Measurements from ENCODE around the gene PTPRN2.
"Not testable (repeated sequence)": the region's sequence is repeated elsewhere in the genome, so short reads cannot be mapped to it uniquely, and the experiment has no call there.

The PTPRN2 gene

DNA sequence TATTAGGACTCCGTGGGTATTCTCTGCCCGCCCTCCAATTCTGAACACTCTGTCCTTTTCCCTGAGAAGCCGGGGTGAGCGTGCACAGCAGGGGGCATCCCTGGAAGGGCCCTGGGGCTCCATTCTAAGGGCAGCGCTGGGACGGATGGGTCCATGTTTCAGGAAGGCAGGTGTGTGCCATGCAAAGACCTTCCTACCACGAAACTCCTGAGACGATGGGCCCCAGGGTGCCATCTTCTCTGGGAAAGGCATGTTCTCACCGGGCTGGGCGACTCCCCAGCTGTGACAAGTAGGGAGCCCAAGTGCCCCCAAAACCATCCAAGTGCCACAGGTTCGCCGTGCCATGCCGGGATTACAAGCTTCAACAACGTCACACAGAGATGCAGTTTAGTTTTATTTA is 994.1 kb downstream of the PTPRN2 start:
- no peak for DNase-seq

DNA sequence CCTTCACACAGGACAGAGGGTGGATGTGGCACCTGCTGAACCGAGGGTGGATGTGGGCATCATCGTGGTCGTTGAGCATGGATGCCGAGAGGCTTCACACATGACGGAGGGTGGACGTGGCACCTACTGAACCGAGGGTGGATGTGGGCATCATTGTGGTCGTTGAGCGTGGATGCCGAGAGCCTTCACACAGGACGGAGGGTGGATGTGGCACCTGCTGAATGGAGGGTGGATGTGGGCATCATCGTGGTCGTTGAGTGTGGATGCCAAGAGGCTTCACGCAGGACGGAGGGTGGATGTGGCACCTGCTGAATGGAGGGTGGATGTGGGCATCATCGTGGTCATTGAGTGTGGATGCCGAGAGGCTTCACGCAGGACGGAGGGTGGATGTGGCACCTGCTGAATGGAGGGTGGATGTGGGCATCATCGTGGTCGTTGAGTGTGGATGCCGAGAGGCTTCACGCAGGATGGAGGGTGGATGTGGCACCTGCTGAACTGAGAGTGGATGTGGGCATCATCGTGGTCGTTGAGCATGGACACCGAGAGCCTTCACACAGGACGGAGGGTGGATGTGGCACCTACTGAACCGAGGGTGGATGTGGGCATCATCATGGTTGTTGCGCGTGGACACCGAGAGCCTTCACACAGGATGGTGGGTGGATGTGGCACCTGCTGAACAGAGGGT is 994.8 kb downstream of the PTPRN2 start:
- not testable (repeated sequence) for DNase-seq

DNA sequence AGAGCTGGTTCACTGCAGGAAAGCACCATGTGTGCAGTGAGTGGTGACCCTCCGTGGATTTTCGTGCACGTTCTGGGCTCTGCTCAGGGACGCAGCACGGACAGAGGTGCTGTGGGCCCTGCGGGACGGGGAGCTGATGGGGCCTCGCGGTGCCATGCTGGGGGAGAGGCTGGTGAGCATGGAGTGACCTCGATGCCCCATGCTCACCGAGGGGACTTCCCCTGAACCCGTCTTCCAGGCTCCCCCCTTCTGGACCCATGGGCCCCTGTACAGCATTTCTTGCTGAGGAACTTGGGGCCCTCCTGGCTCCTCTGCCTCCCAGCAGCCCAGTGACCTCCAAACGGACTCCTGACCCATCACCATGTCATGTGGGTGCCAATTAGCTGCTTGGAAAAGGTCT is 997.1 kb downstream of the PTPRN2 start:
- no peak for DNase-seq

DNA sequence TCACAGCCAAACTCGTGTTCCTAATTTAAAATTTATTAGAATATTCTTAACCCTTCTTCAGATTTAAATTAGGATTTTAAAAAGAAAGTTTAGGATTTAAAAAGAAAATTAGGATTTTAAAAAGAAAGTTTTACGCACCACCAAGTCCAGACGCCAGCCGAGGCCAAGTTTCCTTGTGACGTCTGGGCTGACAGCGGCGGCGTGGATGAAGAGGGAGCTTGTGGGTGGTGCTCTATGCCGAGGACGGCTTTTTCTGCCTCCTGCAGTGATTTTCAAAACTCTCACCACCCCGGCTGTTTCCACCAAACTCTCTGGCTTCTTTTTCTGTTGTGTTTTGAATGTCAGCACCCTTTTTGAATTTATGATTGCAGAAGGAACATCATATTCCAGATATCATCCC is 997.9 kb downstream of the PTPRN2 start:
- DNase-seq, result no peak

DNA sequence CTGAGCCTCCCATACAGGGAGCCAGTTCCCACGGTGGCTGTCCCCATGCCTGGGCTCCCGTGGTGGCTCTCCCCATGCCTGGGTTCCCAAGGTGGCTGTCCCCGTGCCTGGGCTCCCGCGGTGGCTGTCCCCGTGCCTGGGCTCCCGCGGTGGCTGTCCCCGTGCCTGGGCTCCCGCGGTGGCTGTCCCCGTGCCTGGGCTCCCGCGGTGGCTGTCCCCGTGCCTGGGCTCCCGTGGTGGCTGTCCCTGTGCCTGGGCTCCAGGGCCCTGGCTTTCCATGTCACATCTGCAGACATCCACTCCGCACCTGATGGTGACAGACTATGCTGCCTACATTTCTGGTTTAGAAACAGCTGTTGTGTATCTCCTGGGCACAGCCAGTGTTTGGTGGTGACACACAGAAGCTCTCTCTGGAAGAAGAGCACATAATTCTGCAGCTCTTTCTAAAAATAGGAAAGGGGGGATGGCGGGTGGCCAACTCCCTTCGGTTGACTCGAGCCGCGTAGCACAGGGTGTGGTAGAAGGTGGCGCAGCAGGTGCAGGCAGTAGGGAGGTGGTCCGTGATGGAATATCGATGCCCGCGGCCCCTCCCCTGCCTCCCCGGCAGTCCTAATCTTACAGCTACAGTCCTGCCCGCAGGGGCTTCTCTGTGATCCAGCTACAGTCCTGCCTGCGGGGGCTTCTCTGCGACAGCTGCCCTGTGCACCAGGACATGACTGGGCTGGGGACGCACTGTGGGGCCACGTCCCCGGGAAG is 999.6 kb downstream of the PTPRN2 start:
- DNase-seq, result no peak

- no peak for DNase-seq
These were observed 1000.4 kb downstream of the PTPRN2 start for GRCh38 chr7:157587051-157587804.

DNA sequence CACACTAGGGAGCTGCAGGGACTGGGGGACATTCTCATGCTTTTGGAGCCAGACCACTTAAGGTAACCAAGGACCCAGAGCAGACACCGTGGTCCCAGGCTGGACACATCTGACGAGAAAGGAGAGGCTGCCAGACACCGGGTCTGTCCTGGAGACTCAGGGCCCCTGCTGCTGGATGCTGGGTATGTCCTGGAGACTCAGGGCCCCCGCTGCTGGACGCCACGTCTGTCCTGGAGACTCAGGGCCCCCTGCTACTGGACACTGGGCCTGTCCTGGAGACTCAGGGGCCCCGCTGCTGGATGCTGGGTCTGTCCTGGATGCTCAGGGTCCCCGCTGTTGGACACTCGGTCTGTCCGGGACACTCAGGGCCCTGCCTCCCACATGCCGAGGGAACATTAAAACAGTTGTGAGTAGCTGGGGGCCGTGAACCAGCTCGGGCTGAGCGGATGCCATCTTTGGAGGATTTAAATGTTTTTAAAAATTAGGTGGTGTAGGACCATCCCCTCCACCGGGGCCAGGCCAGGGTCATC is 1001.1 kb downstream of the PTPRN2 start:
- DNase-seq, result no peak

DNA sequence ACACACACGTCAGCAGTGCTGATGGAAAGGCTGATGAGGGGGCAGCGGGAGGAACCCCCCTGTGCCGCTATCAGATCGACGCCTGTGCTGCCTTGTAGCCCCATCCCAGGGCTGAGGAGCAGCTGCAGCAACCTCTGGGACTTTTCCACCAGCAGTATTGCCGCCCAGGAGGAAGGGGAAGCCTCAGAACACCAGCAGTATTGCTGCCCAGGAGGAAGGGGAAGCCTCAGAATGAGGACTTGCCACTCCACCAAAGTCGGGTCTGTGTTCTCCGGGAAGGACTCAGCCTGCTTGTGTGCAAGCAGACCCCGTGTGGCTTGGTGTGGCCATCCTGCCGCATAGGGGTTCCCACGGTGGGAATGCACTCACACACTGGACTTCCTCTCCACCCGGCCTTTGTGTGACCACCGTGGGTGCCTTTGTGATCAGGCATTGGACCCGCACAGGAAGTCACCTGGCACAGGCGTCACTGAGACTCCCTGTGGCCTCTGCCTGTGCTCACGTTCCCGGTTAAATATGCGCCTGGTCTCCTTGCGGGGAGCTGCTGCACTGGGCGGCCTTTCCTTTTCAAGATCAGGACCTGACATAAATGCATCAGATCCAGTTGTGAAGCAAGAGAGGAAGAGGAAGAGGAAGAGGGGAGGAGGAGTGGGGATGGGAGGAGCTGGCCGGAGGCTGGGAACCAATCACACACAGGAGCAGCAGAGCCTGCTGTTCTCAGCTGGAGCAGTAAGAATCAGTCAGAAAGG is 1002.3 kb downstream of the PTPRN2 start:
- DNase-seq, result no peak

GRCh38 chr7:157584420-157584819 is 1003.2 kb downstream of the PTPRN2 start:
- no peak for DNase-seq

GRCh38 chr7:157581740-157582139 is 1005.9 kb downstream of the PTPRN2 start:
- DNase-seq, result no peak

GRCh38 chr7:157580324-157580723 is 1007.3 kb downstream of the PTPRN2 start:
- no peak for DNase-seq

- no peak for DNase-seq
These were observed 1008.2 kb downstream of the PTPRN2 start for GRCh38 chr7:157579425-157579824.

DNA sequence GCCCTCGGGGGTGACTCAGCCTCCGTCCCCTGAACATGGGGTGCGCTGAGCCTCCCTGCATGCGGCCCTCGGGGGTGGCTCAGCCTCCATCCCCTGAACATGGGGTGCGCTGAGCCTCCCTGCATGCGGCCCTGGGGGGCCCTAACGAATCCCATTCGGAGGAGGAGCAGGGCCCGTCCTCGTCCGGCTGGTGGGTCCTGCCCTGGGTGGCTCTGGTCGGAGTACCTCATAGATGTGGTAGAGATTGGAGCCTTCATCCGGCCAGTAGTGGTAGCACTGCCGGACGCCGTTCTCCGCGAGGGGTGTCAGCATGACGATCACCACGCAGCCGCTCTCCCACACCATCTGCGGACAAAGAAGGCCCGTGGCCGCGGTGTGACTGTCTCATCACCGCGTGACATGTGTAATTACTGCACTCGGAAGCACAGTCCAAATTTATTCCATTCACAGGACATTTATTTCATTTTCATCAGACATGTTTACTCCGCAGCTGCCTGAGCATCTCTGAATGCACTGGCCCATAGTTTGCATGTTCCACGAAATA is 1009.8 kb downstream of the PTPRN2 start:
- DNase-seq, result no peak

DNA sequence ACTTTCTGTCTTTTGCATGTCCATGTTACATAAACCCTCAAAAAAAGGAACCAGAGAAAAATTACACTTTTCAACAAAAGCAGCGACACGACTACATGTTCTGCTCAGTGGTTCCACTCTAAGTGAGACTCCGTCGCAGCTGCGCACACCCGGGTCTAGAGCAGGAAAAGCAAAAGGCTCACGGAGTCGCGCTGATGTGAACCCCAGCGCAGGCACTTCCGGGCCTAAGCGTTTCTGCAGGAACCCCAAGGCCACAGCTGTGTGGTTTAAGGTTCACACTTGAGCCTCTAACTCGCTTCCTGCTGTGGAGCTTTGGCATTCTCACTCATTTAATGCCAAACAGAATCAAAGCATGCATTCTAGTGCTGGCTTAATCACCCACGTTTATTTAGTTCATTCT is 1010.6 kb downstream of the PTPRN2 start:
- no peak for DNase-seq

- peak; percentile 9 to 51 (median 37) for DNase-seq
These were observed 1011.2 kb downstream of the PTPRN2 start for GRCh38 chr7:157576415-157576814.

DNA sequence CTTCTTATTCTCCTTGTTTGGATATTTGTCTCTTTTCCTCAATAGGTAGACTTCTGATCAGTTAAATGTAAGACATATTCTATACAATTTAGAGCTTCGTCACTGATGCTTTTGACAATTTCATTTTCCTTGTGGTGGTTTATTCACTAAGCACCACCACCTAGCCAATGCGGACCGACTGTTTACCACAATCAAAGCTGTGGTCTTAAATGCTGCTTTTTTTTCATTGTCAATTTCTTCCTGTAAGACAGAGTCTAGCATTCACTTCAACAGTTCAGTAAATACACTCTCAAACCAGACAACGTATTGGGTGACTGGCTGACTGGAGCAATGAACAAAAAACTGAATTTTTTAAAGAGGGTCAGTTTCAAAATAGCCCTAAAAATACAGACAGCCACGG is 1011.8 kb downstream of the PTPRN2 start:
- DNase-seq, result no peak

DNA sequence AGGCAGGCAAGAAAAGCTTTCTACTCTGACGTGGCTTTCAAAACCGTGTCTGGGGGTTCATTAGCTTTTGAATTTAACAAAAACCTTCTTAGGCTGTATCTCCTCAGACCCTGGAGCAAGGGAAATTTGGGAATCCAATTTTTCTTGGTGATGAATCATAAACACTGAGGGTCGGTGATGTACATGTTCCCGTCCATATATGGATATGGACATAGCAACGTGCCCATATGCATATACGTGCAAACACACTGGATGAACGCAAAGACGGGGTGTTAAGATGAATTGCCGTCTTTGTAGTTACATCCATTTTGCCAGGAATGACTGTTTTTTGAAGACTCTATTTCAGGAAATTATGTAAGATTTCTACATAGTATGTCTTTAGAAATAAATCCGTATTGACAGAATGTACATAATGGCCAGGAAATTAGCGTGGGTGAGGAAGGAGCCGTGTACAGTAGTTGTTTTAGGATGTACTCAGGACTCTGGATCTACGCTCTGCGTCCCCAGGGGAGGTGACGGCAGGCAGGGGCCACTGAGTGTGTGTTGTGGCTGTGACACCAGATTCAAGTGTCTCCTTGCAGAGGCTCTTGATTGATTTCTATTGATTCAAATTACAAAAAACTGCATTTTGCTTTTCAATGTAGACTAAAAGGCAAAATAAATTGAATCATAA is 1012.6 kb downstream of the PTPRN2 start:
- no peak for DNase-seq

- no peak for DNase-seq
These were observed 1013.4 kb downstream of the PTPRN2 start for GRCh38 chr7:157574120-157574825.

GRCh38 chr7:157573244-157573643 is 1014.4 kb downstream of the PTPRN2 start:
- DNase-seq, result no peak

DNA sequence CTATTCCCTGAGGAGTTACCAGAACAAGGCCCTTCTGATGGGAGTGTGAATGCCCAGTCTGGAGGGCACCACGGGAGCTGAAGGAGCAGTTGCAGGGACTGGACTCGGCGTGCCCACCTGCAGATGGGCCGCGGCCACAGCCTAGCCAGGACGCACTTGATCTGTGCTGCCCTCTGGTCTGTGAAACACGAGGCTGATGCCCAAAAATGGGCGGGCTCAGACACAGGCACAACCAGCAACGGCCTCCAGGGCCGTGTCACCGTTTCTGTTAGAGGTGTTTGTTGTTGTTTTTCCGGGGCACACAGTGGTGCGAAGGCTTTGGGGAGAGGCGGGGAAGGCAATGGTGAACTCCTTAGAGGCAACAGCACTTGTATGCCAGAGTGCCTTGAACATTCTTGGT is 1015.0 kb downstream of the PTPRN2 start:
- no peak for DNase-seq

DNA sequence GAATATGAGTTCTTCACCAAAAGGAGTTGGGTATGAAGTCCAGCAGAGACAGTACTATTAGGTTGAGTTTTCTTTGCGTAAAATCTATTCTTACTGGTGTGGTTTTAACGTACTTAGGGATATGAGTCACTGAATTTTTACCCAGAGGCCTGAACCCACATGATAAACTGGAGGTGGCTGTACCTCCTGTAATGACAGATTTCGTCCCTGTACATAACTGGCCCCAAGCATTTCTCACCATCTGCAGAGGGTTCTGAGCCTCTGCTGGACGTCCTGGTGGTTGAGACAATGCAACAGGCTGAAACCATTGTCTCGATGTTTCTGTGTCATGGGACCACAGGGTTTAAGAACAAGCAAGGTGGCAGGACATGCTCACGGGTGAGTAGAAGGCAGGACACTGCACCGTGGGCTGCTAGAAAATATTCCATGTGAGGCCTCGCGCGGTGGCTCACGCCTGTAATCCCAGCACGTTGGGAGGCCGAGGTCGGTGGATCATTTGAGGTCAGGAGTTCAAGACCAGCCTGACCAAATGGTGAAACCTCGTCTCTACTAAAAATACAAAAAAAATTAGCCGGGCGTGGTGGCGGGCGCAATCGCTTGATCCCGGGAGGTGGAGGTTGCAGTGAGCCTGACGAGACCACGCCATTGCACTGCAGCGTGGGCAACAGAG is 1017.0 kb downstream of the PTPRN2 start:
- DNase-seq, result no peak

Data from activated CD4-positive, CD25-positive, alpha-beta regulatory T cell (primary cell).